Smooth muscle cell of the brain vasculature (primary cell): Measurements from ENCODE around the gene PRRT1.
"Not testable (repeated sequence)": the region's sequence is repeated elsewhere in the genome, so short reads cannot be mapped to it uniquely, and the experiment has no call there.

Experiments used
- DNase-seq: peaks from one replicate; pipeline ENCODE4 v3.0.0-alpha.2; 2012; ENCODE audit warnings: low read depth, low spot score

The PRRT1 gene

GRCh38 chr6:32188381-32189068 lies 36.8 kb upstream of the PRRT1 start:
- DNase-seq: no peak

GRCh38 chr6:32187725-32188380 lies 36.1 kb upstream of the PRRT1 start:
- not testable (repeated sequence) for DNase-seq

GRCh38 chr6:32187009-32187709 lies 35.4 kb upstream of the PRRT1 start:
- DNase-seq: no peak

GRCh38 chr6:32186151-32186840 lies 34.6 kb upstream of the PRRT1 start:
- not testable (repeated sequence) for DNase-seq

- DNase-seq: peak; percentile 33
These were observed 34.0 kb upstream of the PRRT1 start for GRCh38 chr6:32185681-32186131.

- no peak for DNase-seq
These were observed 32.4 kb upstream of the PRRT1 start, which contains the start of gene AGER for GRCh38 chr6:32184084-32184640. AGER (minus strand) TSS chr6:32184253; CDS start chr6:32184222, 31 bp downstream.

GRCh38 chr6:32183483-32184083 lies 31.8 kb upstream of the PRRT1 start:
- DNase-seq: no peak

GRCh38 chr6:32183030-32183429 lies 31.3 kb upstream of the PRRT1 start:
- DNase-seq: no peak

GRCh38 chr6:32182555-32182981 lies 30.8 kb upstream of the PRRT1 start:
- no peak for DNase-seq

GRCh38 chr6:32181915-32182529 lies 30.3 kb upstream of the PRRT1 start:
- DNase-seq: no peak

GRCh38 chr6:32181148-32181702 lies 29.5 kb upstream of the PRRT1 start:
- DNase-seq: no peak

- no peak for DNase-seq
These were observed 28.1 kb upstream of the PRRT1 start for GRCh38 chr6:32179766-32180405.

GRCh38 chr6:32178547-32179440 lies 27.1 kb upstream of the PRRT1 start:
- no peak for DNase-seq

GRCh38 chr6:32177788-32178546 lies 26.2 kb upstream of the PRRT1 start, which contains the start of gene RNF5:
RNF5 (plus strand) TSS chr6:32178405; CDS start chr6:32178512, 107 bp downstream.
- peak; percentile 100 for DNase-seq

- no peak for DNase-seq
These were observed 25.5 kb upstream of the PRRT1 start for GRCh38 chr6:32177183-32177787.

- DNase-seq: no peak
These were observed 24.9 kb upstream of the PRRT1 start for GRCh38 chr6:32176476-32177182.
